Caco-2 (cell line): ENCODE measurements around the gene CARS2. TPM values are rescaled to one million over a fixed set of nuclear protein-coding genes. Genes with fewer than 3 reads are reported as not detected.

Source experiments
- BruUV-seq: library from RNA; stranded (reverse); fragments of 400-500 nt; replicated peaks from 2 replicates; lab custom pipeline; 2021; lab: Mats Ljungman, UMichigan
- CTCF ChIA-PET: fragments of 300-600 bp; sonication (Branson Sonifier 250); formaldehyde crosslinking; loops from one replicate; lab custom pipeline; 2022; ENCODE audit warnings: antibody characterized with exemption; lab: Charles Lee
- POLR2A ChIA-PET: fragments of 300-600 bp; sonication (Branson Sonifier 250); formaldehyde crosslinking; loops from one replicate; lab custom pipeline; 2022; ENCODE audit warnings: antibody characterized with exemption; lab: Charles Lee
- DNase-seq, 2 experiments: peaks; one replicate each; pipeline versions ENCODE4 v3.0.0 to v3.0.0-alpha.2; 2020 to 2022
- H3K27me3 ChIP-seq: replicated peaks from 2 replicates; pipeline ENCODE4 v1.6.0; 2011; ENCODE audit warnings: low read length; ENCODE audit not compliant: control insufficient read depth, insufficient read depth
- H3K36me3 ChIP-seq: 2 replicates; pipeline ENCODE4 v1.5.1; 2011; ENCODE audit warnings: low read length; ENCODE audit not compliant: control insufficient read depth, insufficient read depth
- H3K4me1 ChIP-seq: fragments of 250-450 bp; sonication (Bioruptor Pico); 2 replicates; pipeline ENCODE4 v1.5.1; 2020; ENCODE audit warnings: mild to moderate bottlenecking
- H3K4me3 ChIP-seq: 2 replicates; pipeline ENCODE4 v1.5.1; 2011; ENCODE audit warnings: low read depth, mild to moderate bottlenecking, control low read depth, low read length
- H3K9me3 ChIP-seq: fragments of 250-450 bp; sonication (Bioruptor Pico); 2 replicates; pipeline ENCODE4 v1.5.1; 2020; ENCODE audit warnings: mild to moderate bottlenecking, moderate library complexity
- H3K27ac Mint-ChIP-seq: one replicate; pipeline ENCODE4 v1.8.0; 2022; ENCODE audit warnings: mixed read lengths; ENCODE audit not compliant: unreplicated experiment
- H3K27me3 Mint-ChIP-seq: one replicate; pipeline ENCODE4 v1.8.0; 2022; ENCODE audit warnings: mixed read lengths; ENCODE audit not compliant: insufficient read depth, unreplicated experiment
- H3K36me3 Mint-ChIP-seq: one replicate; pipeline ENCODE4 v1.8.0; 2022; ENCODE audit warnings: mild to moderate bottlenecking, mixed read lengths; ENCODE audit not compliant: insufficient read depth, unreplicated experiment
- H3K4me1 Mint-ChIP-seq: one replicate; pipeline ENCODE4 v1.8.0; 2022; ENCODE audit warnings: low read depth, mixed read lengths; ENCODE audit not compliant: unreplicated experiment
- H3K4me3 Mint-ChIP-seq: one replicate; pipeline ENCODE4 v1.8.0; 2022; ENCODE audit warnings: mild to moderate bottlenecking, moderate library complexity, mixed read lengths; ENCODE audit not compliant: unreplicated experiment
- H3K9me3 Mint-ChIP-seq: one replicate; pipeline ENCODE4 v1.8.0; 2022; ENCODE audit warnings: mixed read lengths; ENCODE audit not compliant: unreplicated experiment
- CTCF ChIP-seq, 2 experiments: fragments of 200-600 bp in 1 of 2; IDR thresholded peaks; 1 replicate in 1 of 2; 2 replicates in 1 of 2; pipeline versions ENCODE4 v1.5.1 to v1.8.0; 2011 to 2022; ENCODE audit warnings: antibody characterized with exemption in 1 of 2, control low read depth in 1 of 2, inconsistent platforms in 1 of 2, low read depth in 1 of 2, low read length in 1 of 2, mild to moderate bottlenecking in 1 of 2, moderate library complexity in 1 of 2; ENCODE audit not compliant: insufficient read depth in 1 of 2, severe bottlenecking in 1 of 2, unreplicated experiment in 1 of 2
- intact Hi-C: fragments of 100-400 bp; cut with micrococcal nuclease; formaldehyde crosslinking; loops from one replicate; pipeline ENCODE4 v1.10.0; 2022; ENCODE audit not compliant: unreplicated experiment
- total RNA-seq: library from RNA; stranded (reverse); gene quantifications from 2 replicates; pipeline ENCODE4 v1.2.3, GENCODE V29; 2022

The CARS2 gene
- total RNA-seq, 1 experiment from 2014 or later: 63.1 TPM

- POLR2A ChIA-PET: no interaction called here
Measured at GRCh38 chr13:110681868-110682550, 23.9 kb downstream of the CARS2 start.

GRCh38 chr13:110680852-110681251 is 25.1 kb downstream of the CARS2 start:
- CTCF ChIA-PET: interaction anchor here (0.6 kb wide), 1 partner anchor 326 kb away, joined by 3 read pairs; no protein-coding TSS in a partner anchor
- H3K27me3 Mint-ChIP-seq: no peaks in the 10 kb centered on the region
- no peak overlapping the region for H3K4me3 Mint-ChIP-seq
- peak; percentile 55 to 63 for TF ChIP-seq CTCF (IDR thresholded peaks at IDR 0.05; ENCODE audit: insufficient read depth in 1 of 2, low read depth in 1 of 2, low read length in 1 of 2, severe bottlenecking in 1 of 2, unreplicated experiment in 1 of 2)
- H3K4me1 Mint-ChIP-seq: peaks cover 6% of the 10 kb centered on the region
- peak in 1 of 2 experiments; percentile 57 for DNase-seq
- H3K9me3 Mint-ChIP-seq: no peaks in the 10 kb centered on the region
- POLR2A ChIA-PET: interaction anchor here (0.6 kb wide), 2 partner anchors 32 to 35 kb away, joined by 3 to 4 read pairs; no protein-coding TSS in a partner anchor
- intact Hi-C loops: loop anchor here (1.0 to 5.0 kb wide), 2 partner anchors 33 to 136 kb away; no protein-coding TSS in a partner anchor
- Histone ChIP-seq H3K9me3 (no peaks in the 10 kb centered on the region), H3K4me1 (no peaks in the 10 kb centered on the region; the same call in 1 of the 2 replicates), H3K27me3 (no peaks in the 10 kb centered on the region), H3K4me3 (no peak overlapping the region), H3K36me3 (peaks cover 6% of the 10 kb centered on the region)
- no TSS peak for BruUV-seq
- H3K27ac Mint-ChIP-seq: no peak overlapping the region
- peaks cover 64% of the 10 kb centered on the region for H3K36me3 Mint-ChIP-seq

More at GRCh38 chr13:110681868-110682550, 23.9 kb downstream of the CARS2 start:
- intact Hi-C loops: loop anchor here (1.0 to 5.0 kb wide), 2 partner anchors 32 to 135 kb away; no protein-coding TSS in a partner anchor
- CTCF ChIA-PET: interaction anchor here (0.9 kb wide), 1 partner anchor 136 kb away, joined by 3 read pairs; no protein-coding TSS in a partner anchor
- Mint-ChIP-seq H3K4me3 (no peak overlapping the region), H3K36me3 (peaks cover 69% of the 10 kb centered on the region), H3K9me3 (no peaks in the 10 kb centered on the region), H3K27ac (no peak overlapping the region), H3K4me1 (peaks cover 6% of the 10 kb centered on the region), H3K27me3 (no peaks in the 10 kb centered on the region)
- no peak for TF ChIP-seq CTCF (IDR thresholded peaks at IDR 0.05; ENCODE audit: insufficient read depth in 1 of 2, low read depth in 1 of 2, low read length in 1 of 2, severe bottlenecking in 1 of 2, unreplicated experiment in 1 of 2)
- no peak overlapping the region for H3K4me3 ChIP-seq
- H3K4me1 ChIP-seq: no peaks in the 10 kb centered on the region; the same call in 1 of the 2 replicates
- no peak for DNase-seq
- BruUV-seq: no TSS peak
- peaks cover 4% of the 10 kb centered on the region for H3K36me3 ChIP-seq
- no peaks in the 10 kb centered on the region for H3K27me3 ChIP-seq
- no peaks in the 10 kb centered on the region for H3K9me3 ChIP-seq

- no TSS peak for BruUV-seq
- peaks cover 5% of the 10 kb centered on the region; the same call in 1 of the 2 replicates for H3K9me3 ChIP-seq
- Mint-ChIP-seq H3K4me1 (no peaks in the 10 kb centered on the region), H3K9me3 (no peaks in the 10 kb centered on the region), H3K27ac (peak overlapping the region; percentile 39), H3K4me3 (no peak overlapping the region), H3K36me3 (peaks cover 64% of the 10 kb centered on the region), H3K27me3 (no peaks in the 10 kb centered on the region)
- no peak for DNase-seq
- H3K27me3 ChIP-seq: no peaks in the 10 kb centered on the region
- POLR2A ChIA-PET: no interaction called here
- no peaks in the 10 kb centered on the region for H3K4me1 ChIP-seq
- H3K4me3 ChIP-seq: no peak overlapping the region
- CTCF ChIA-PET: no interaction called here
- TF ChIP-seq CTCF (IDR thresholded peaks at IDR 0.05; ENCODE audit: insufficient read depth in 1 of 2, low read depth in 1 of 2, low read length in 1 of 2, severe bottlenecking in 1 of 2, unreplicated experiment in 1 of 2): no peak
- intact Hi-C loops: no loop called here
- H3K36me3 ChIP-seq: peaks cover 6% of the 10 kb centered on the region
Measured at GRCh38 chr13:110677731-110678545, 28.0 kb downstream of the CARS2 start.
